Measurements from ENCODE around the gene RXYLT1.

The RXYLT1 gene

GRCh38 chr12:63843254-63843720 is 63.6 kb downstream of the RXYLT1 start:
- Histone ChIP-seq H3K36me3 (ENCODE audit: insufficient read depth, low read length) (no peaks in the 10 kb centered on the region), H3K9ac (ENCODE audit: low read depth, low read length) (peak overlapping the region; percentile 93), H3K9me3 (ENCODE audit: control insufficient read depth, insufficient read depth, low read length) (no peaks in the 10 kb centered on the region), H3K4me1 (ENCODE audit: insufficient read depth, low read length) (no peaks in the 10 kb centered on the region)

- no peaks in the 10 kb centered on the region for H3K9me3 ChIP-seq (ENCODE audit: control insufficient read depth, insufficient read depth, low read length)
These were observed 64.1 kb downstream of the RXYLT1 start for GRCh38 chr12:63843721-63844390.

GRCh38 chr12:63844391-63845341 is 65.0 kb downstream of the RXYLT1 start, which contains the start of gene SRGAP1:
SRGAP1 (plus strand) TSS chr12:63844700; CDS start chr12:63844817, 117 bp downstream.
- peak within 1 kb of the TSS; percentile 93 for H3K9ac ChIP-seq (ENCODE audit: low read depth, low read length)
- H3K9me3 ChIP-seq (ENCODE audit: control insufficient read depth, insufficient read depth, low read length), result no peaks in the 10 kb centered on the region
- no peaks in the 10 kb centered on the region for H3K4me1 ChIP-seq (ENCODE audit: insufficient read depth, low read length)

More at GRCh38 chr12:63843721-63844390, 64.1 kb downstream of the RXYLT1 start:
- Histone ChIP-seq H3K36me3 (ENCODE audit: insufficient read depth, low read length) (no peaks in the 10 kb centered on the region), H3K4me1 (ENCODE audit: insufficient read depth, low read length) (no peaks in the 10 kb centered on the region), H3K9ac (ENCODE audit: low read depth, low read length) (peak overlapping the region; percentile 93)

GRCh38 chr12:63845726-63846125 is 66.0 kb downstream of the RXYLT1 start:
- H3K9me3 ChIP-seq (ENCODE audit: control insufficient read depth, insufficient read depth, low read length), result no peaks in the 10 kb centered on the region
- no peaks in the 10 kb centered on the region for H3K36me3 ChIP-seq (ENCODE audit: insufficient read depth, low read length)
- peak overlapping the region; percentile 93; the same call in 1 of the 2 replicates for H3K9ac ChIP-seq (ENCODE audit: low read depth, low read length)
- no peaks in the 10 kb centered on the region for H3K4me1 ChIP-seq (ENCODE audit: insufficient read depth, low read length)

More at GRCh38 chr12:63844391-63845341, 65.0 kb downstream of the RXYLT1 start, which contains the start of gene SRGAP1:
- no peaks in the 10 kb centered on the region for H3K36me3 ChIP-seq (ENCODE audit: insufficient read depth, low read length)

- no peaks in the 10 kb centered on the region for H3K4me1 ChIP-seq (ENCODE audit: insufficient read depth, low read length)
- H3K36me3 ChIP-seq (ENCODE audit: insufficient read depth, low read length), result no peaks in the 10 kb centered on the region
- H3K9ac ChIP-seq (ENCODE audit: low read depth, low read length), result peak overlapping the region; percentile 93; the same call in 1 of the 2 replicates
- no peaks in the 10 kb centered on the region for H3K9me3 ChIP-seq (ENCODE audit: control insufficient read depth, insufficient read depth, low read length)
These were observed 66.7 kb downstream of the RXYLT1 start for GRCh38 chr12:63846238-63846967.

GRCh38 chr12:63848450-63848849 is 68.7 kb downstream of the RXYLT1 start:
- Histone ChIP-seq H3K4me1 (ENCODE audit: insufficient read depth, low read length) (no peaks in the 10 kb centered on the region), H3K9ac (ENCODE audit: low read depth, low read length) (no peak overlapping the region), H3K36me3 (ENCODE audit: insufficient read depth, low read length) (no peaks in the 10 kb centered on the region), H3K9me3 (ENCODE audit: control insufficient read depth, insufficient read depth, low read length) (no peaks in the 10 kb centered on the region)

- Histone ChIP-seq H3K9ac (ENCODE audit: low read depth, low read length) (no peak overlapping the region), H3K36me3 (ENCODE audit: insufficient read depth, low read length) (no peaks in the 10 kb centered on the region), H3K9me3 (ENCODE audit: control insufficient read depth, insufficient read depth, low read length) (no peaks in the 10 kb centered on the region), H3K4me1 (ENCODE audit: insufficient read depth, low read length) (no peaks in the 10 kb centered on the region)
These were observed 69.5 kb downstream of the RXYLT1 start for GRCh38 chr12:63849106-63849620.

GRCh38 chr12:63849641-63850040 is 69.9 kb downstream of the RXYLT1 start:
- no peaks in the 10 kb centered on the region for H3K36me3 ChIP-seq (ENCODE audit: insufficient read depth, low read length)
- no peak overlapping the region for H3K9ac ChIP-seq (ENCODE audit: low read depth, low read length)
- no peaks in the 10 kb centered on the region for H3K9me3 ChIP-seq (ENCODE audit: control insufficient read depth, insufficient read depth, low read length)
- no peaks in the 10 kb centered on the region for H3K4me1 ChIP-seq (ENCODE audit: insufficient read depth, low read length)

- H3K9me3 ChIP-seq (ENCODE audit: control insufficient read depth, insufficient read depth, low read length), result no peaks in the 10 kb centered on the region
- no peaks in the 10 kb centered on the region for H3K4me1 ChIP-seq (ENCODE audit: insufficient read depth, low read length)
- no peak overlapping the region for H3K9ac ChIP-seq (ENCODE audit: low read depth, low read length)
- no peaks in the 10 kb centered on the region for H3K36me3 ChIP-seq (ENCODE audit: insufficient read depth, low read length)
These were observed 74.3 kb downstream of the RXYLT1 start for GRCh38 chr12:63853978-63854377.

GRCh38 chr12:63855299-63855698 is 75.6 kb downstream of the RXYLT1 start:
- Histone ChIP-seq H3K4me1 (ENCODE audit: insufficient read depth, low read length) (no peaks in the 10 kb centered on the region), H3K36me3 (ENCODE audit: insufficient read depth, low read length) (no peaks in the 10 kb centered on the region), H3K9me3 (ENCODE audit: control insufficient read depth, insufficient read depth, low read length) (no peaks in the 10 kb centered on the region), H3K9ac (ENCODE audit: low read depth, low read length) (no peak overlapping the region)

GRCh38 chr12:63857771-63858670 is 78.3 kb downstream of the RXYLT1 start:
- no peaks in the 10 kb centered on the region for H3K9me3 ChIP-seq (ENCODE audit: control insufficient read depth, insufficient read depth, low read length)
- peaks cover 9% of the 10 kb centered on the region for H3K4me1 ChIP-seq (ENCODE audit: insufficient read depth, low read length)
- no peaks in the 10 kb centered on the region for H3K36me3 ChIP-seq (ENCODE audit: insufficient read depth, low read length)
- no peak overlapping the region for H3K9ac ChIP-seq (ENCODE audit: low read depth, low read length)
